T-helper 2 cell treated with Interferon-gamma antibody and Interleukin-4, amounts not matched to agents 100 ng/mL and 5 ng/mL, for 36 hours (primary cell): Measurements from ENCODE around the gene FES. TPM values are rescaled to one million over a fixed set of nuclear protein-coding genes. Genes with fewer than 3 reads are reported as not detected.
"Not testable (repeated sequence)": the region's sequence is repeated elsewhere in the genome, so short reads cannot be mapped to it uniquely, and the experiment has no call there.

ENCODE experiments used
- intact Hi-C: fragments of 100-400 bp; cut with micrococcal nuclease; formaldehyde crosslinking; loops from one replicate; pipeline ENCODE4 v1.15.1; 2023
- total RNA-seq: library from RNA; stranded (reverse); gene quantifications from 2 replicates; pipeline ENCODE4 v1.2.3, GENCODE V29; 2022

Gene FES
- total RNA-seq, 1 donor from 2014 or later = 28.8 TPM

GRCh38 chr15:90907051-90907660 lies 22.9 kb downstream of the FES start:
- intact Hi-C loops = loop anchor here (10.0 kb wide), 1 partner anchor 382 kb away; the partner anchor contains the start of gene CRTC3

- intact Hi-C loops = loop anchor here (10.0 kb wide), 1 partner anchor 383 kb away; the partner anchor contains the start of gene CRTC3
These were observed 23.7 kb downstream of the FES start for GRCh38 chr15:90907838-90908507.

GRCh38 chr15:90909449-90909848 lies 25.1 kb downstream of the FES start:
- intact Hi-C loops = loop anchor here (10.0 kb wide), 1 partner anchor 385 kb away; the partner anchor contains the start of gene CRTC3

- intact Hi-C loops = loop anchor here (10.0 kb wide), 1 partner anchor 385 kb away; the partner anchor contains the start of gene CRTC3
These were observed 25.7 kb downstream of the FES start for GRCh38 chr15:90909976-90910375.

GRCh38 chr15:90910441-90911301 lies 26.4 kb downstream of the FES start:
- intact Hi-C loops = no loop called here

GRCh38 chr15:90911302-90911623 lies 27.0 kb downstream of the FES start:
- intact Hi-C loops = no loop called here

GRCh38 chr15:90911906-90912769 lies 27.8 kb downstream of the FES start:
- intact Hi-C loops = no loop called here

- intact Hi-C loops = no loop called here
These were observed 28.4 kb downstream of the FES start for GRCh38 chr15:90912770-90913075.

GRCh38 chr15:90913398-90913944 lies 29.2 kb downstream of the FES start:
- intact Hi-C loops = no loop called here

GRCh38 chr15:90914305-90915080 lies 30.2 kb downstream of the FES start:
- intact Hi-C loops = no loop called here

- intact Hi-C loops = no loop called here
These were observed 31.0 kb downstream of the FES start for GRCh38 chr15:90915216-90915807.

- intact Hi-C loops = no loop called here
These were observed 31.6 kb downstream of the FES start for GRCh38 chr15:90915808-90916440.

GRCh38 chr15:90916461-90916860 lies 32.2 kb downstream of the FES start:
- intact Hi-C loops = no loop called here

GRCh38 chr15:90917569-90917968 lies 33.3 kb downstream of the FES start:
- intact Hi-C loops = no loop called here

GRCh38 chr15:90918034-90918788 lies 33.9 kb downstream of the FES start:
- intact Hi-C loops = no loop called here

- intact Hi-C loops = no loop called here
These were observed 34.5 kb downstream of the FES start for GRCh38 chr15:90918835-90919234.

- intact Hi-C loops = no loop called here
These were observed 37.6 kb downstream of the FES start for GRCh38 chr15:90921887-90922286.

- intact Hi-C loops = not testable (repeated sequence)
These were observed 38.5 kb downstream of the FES start for GRCh38 chr15:90922712-90923322.
